Naive thymus-derived CD4-positive, alpha-beta T cell (primary cell): Measurements from ENCODE around the gene GSC2. TPM values are rescaled to one million over a fixed set of nuclear protein-coding genes. Genes with fewer than 3 reads are reported as not detected.
"Not testable (repeated sequence)": the region's sequence is repeated elsewhere in the genome, so short reads cannot be mapped to it uniquely, and the experiment has no call there.

Source experiments
- ATAC-seq: fragments of 150-1000 bp; cut with Tn5 transposase; 2 replicates; pipeline ENCODE4 v1.10.0; 2021; ENCODE audit warnings: mild to moderate bottlenecking, moderate library complexity
- CTCF ChIA-PET: fragments of 350-600 bp; sonication (Branson Sonifier 250); formaldehyde crosslinking; loops from one replicate; lab custom pipeline; 2021; ENCODE audit warnings: antibody characterized with exemption; lab: Charles Lee
- POLR2A ChIA-PET: fragments of 350-600 bp; sonication (Branson Sonifier 250); formaldehyde crosslinking; loops from one replicate; lab custom pipeline; 2021; ENCODE audit warnings: antibody characterized with exemption, inconsistent platforms; lab: Charles Lee
- DNase-seq, 9 donors: peaks; one replicate each; pipeline versions ENCODE4 v3.0.0 to v3.0.0-alpha.2; 2020 to 2022; ENCODE audit warnings: mixed read lengths in 1 of 9
- H3K27ac ChIP-seq: one replicate; pipeline ENCODE4 v1.7.0; 2013; ENCODE audit warnings: mild to moderate bottlenecking, low read depth, low read length, moderate library complexity
- H3K27me3 ChIP-seq, 2 donors: one replicate each; pipeline ENCODE4 v1.7.0; 2013; ENCODE audit warnings: low read length in 2 of 2, mild to moderate bottlenecking in 2 of 2, moderate library complexity in 2 of 2; ENCODE audit not compliant: control insufficient read depth in 2 of 2, insufficient read depth in 2 of 2
- H3K36me3 ChIP-seq, 3 experiments: 1 replicate in 2 of 3; 2 replicates in 1 of 3; pipeline ENCODE4 v1.7.0; 2013; ENCODE audit warnings: low read length in 3 of 3, mild to moderate bottlenecking in 3 of 3, moderate library complexity in 1 of 3; ENCODE audit not compliant: insufficient read depth in 3 of 3, control insufficient read depth in 2 of 3
- H3K4me1 ChIP-seq, 2 donors: one replicate each; pipeline ENCODE4 v1.7.0; 2013; ENCODE audit warnings: low read length in 2 of 2, mild to moderate bottlenecking in 2 of 2, moderate library complexity in 1 of 2; ENCODE audit not compliant: control insufficient read depth in 2 of 2, insufficient read depth in 2 of 2
- H3K4me3 ChIP-seq: 2 replicates; pipeline ENCODE4 v1.7.0; 2013; ENCODE audit warnings: mild to moderate bottlenecking, low read length
- H3K9me3 ChIP-seq, 3 experiments: 1 replicate in 2 of 3; 2 replicates in 1 of 3; pipeline ENCODE4 v1.7.0; 2013; ENCODE audit warnings: low read length in 3 of 3; ENCODE audit not compliant: control insufficient read depth in 2 of 3
- H3K27ac Mint-ChIP-seq, 9 donors: one replicate each; pipeline ENCODE4 v1.8.0; 2020 to 2022; ENCODE audit warnings: mixed read lengths in 9 of 9, mild to moderate bottlenecking in 8 of 9, moderate library complexity in 5 of 9, inconsistent platforms in 2 of 9
- H3K27me3 Mint-ChIP-seq, 5 donors: one replicate each; pipeline ENCODE4 v1.8.0; 2021 to 2022; ENCODE audit warnings: mixed read lengths in 5 of 5, mild to moderate bottlenecking in 1 of 5
- H3K36me3 Mint-ChIP-seq, 5 donors: one replicate each; pipeline ENCODE4 v1.8.0; 2020 to 2022; ENCODE audit warnings: mixed read lengths in 5 of 5, mild to moderate bottlenecking in 3 of 5, inconsistent platforms in 1 of 5
- H3K4me1 Mint-ChIP-seq, 7 donors: one replicate each; pipeline ENCODE4 v1.8.0; 2020 to 2022; ENCODE audit warnings: mixed read lengths in 7 of 7, mild to moderate bottlenecking in 3 of 7, inconsistent platforms in 1 of 7
- H3K4me3 Mint-ChIP-seq, 10 donors: one replicate each; pipeline ENCODE4 v1.8.0; 2020 to 2022; ENCODE audit warnings: mild to moderate bottlenecking in 10 of 10, mixed read lengths in 10 of 10, moderate library complexity in 6 of 10, inconsistent platforms in 2 of 10
- H3K9me3 Mint-ChIP-seq, 11 donors: one replicate each; pipeline ENCODE4 v1.8.0; 2020 to 2022; ENCODE audit warnings: mixed read lengths in 11 of 11, mild to moderate bottlenecking in 4 of 11, inconsistent platforms in 1 of 11, moderate library complexity in 1 of 11
- intact Hi-C, 2 donors: fragments of 100-400 bp; cut with micrococcal nuclease; formaldehyde crosslinking; loops; one replicate each; pipeline ENCODE4 v1.15.1; 2023
- polyA plus RNA-seq, 2 donors: library from polyadenylated mRNA; unstranded; fragments of 300-500 nt; fragmentation: Illumina TruSeq; gene quantifications; one replicate each; pipeline ENCODE4 v1.2.3, GENCODE V29; 2021
- total RNA-seq, 6 experiments: library from RNA in 5 of 6; stranded (reverse) in 5 of 6; gene quantifications; 1 replicate in 5 of 6; 2 replicates in 1 of 6; pipeline ENCODE4 v1.2.3 and lab custom pipeline; 2021 to 2026

GSC2 gene
- total and polyA plus RNA-seq, 7 experiments from 2014 or later = not detected

DNA sequence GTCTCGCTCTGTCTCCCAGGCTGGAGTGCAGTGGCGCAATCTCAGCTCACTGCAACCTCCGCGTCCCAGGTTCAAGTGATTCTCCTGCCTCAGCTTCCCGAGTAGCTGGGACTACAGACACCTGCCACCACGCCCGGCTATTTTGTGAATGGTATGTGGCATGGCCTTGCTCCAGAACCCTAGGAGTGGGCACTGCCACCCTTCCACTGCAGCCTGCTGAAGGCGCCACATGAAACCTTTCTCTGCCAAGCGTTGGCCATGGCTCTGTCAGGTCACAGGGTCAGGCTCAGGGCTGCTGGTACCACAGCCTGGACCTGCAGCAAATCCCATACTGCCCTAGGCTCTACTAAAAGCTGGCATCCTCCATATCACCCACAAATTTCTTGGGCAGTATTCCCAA is 6.0 kb upstream of the GSC2 start:
- H3K4me3 ChIP-seq, H3K4me1 ChIP-seq, ATAC-seq, H3K27ac Mint-ChIP-seq, POLR2A ChIA-PET, H3K36me3 ChIP-seq, intact Hi-C loops, H3K27me3 ChIP-seq, DNase-seq, H3K9me3 ChIP-seq, H3K4me3 Mint-ChIP-seq, H3K27ac ChIP-seq, CTCF ChIA-PET: not testable (repeated sequence)
- Mint-ChIP-seq H3K27me3 (peaks cover 27 to 43% (median 35%) of the 10 kb centered on the region in 5 donors), H3K9me3 (peaks cover 0 to 10% (median 5%) of the 10 kb centered on the region in 11 donors), H3K4me1 (peaks cover under 1 to 10% (median 8%) of the 10 kb centered on the region in 7 donors), H3K36me3 (peaks cover 0 to 12% (median 5%) of the 10 kb centered on the region in 5 donors)

DNA sequence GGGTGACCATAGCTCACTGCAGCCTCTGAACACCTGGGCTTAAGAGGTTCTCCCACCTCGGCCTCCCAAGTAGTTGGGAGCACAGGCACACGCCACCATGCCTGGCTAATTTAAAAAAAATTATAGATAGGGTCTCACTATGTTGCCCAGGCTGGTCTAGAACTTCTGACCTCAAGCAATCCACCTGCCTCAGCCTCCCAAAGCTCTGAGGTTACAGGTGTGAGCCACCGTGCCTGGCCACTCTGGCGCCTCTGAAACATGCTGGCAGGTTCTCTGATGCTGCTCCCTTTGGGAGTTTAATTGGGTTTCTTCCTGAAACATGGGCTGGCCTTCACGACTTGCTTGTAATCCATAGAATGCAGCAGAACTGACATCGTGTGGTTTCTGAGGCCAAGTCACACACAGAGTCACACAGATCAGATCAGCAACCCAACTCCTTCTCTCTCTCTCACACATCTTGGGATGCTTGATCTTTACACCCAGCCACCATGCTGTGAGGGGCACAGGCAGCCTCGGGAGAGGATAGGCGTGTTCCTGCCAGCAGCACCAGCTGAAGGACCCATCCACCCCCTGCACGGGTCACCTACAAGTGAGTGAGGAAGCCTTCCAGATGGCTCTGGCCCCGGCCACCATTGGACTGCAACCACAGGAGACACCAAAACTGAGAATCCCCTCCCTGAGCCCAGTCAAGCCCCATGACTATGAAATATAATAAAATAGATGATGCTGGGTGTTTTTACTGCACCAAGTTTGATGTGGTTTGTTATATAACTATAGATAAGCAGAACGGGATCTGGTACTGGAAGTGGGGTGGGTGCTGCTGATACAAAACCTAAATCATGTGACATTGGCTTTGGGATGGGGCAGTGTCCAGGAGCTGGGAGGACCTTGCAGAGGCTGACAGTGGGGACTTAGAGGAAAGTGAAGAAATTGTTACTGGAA is 3.1 kb upstream of the GSC2 start:
- peaks cover 0 to 8% of the 10 kb centered on the region in 2 donors for H3K27me3 ChIP-seq
- POLR2A ChIA-PET = no interaction called here

DNA sequence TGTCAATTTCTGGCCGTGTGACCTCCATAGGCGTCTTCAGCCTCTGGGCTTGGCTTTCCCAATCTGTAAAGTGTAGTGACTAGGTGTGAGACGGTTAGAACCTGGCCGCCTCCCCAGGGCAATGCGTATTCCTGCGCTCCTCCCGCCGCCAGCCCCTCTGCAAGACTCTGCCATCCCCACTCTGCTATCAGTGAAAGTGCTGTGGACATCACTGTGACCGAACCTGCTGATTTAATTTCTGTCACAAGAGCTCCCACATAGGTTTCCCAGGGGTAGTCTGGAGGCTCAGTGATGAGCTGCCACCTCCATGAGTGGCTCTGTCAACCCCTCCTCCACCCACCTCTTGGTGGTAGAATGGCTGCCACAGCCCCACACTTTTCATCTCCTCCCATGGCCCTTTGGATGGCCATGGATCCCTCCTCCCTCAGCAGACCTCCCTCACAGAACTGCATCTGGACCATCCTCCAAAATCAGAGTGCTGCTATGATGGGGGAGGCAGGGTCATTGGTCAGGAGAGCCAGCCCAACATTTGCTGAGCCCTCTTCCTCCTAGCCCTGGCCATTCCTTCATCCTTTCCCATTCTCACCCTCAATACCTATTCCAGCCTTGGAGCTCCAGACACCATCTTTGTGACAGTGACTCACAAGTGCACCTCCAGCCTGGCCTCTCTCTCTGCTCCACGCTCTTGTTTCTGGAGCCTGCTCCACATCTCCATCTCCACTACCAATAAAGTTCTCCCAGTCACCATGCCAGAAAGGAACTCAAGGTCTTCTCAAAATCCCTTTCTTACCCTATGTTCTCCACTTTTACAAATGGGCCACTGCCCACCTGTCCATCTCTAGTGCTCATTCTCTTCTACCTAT is 1.5 kb upstream of the GSC2 start:
- Histone ChIP-seq H3K4me3 (no peak overlapping the region), H3K9me3 (no peaks in the 10 kb centered on the region), H3K4me1 (no peaks in the 10 kb centered on the region), H3K27ac (no peak overlapping the region), H3K36me3 (no peaks in the 10 kb centered on the region), H3K27me3 (peaks cover 0 to 8% of the 10 kb centered on the region in 2 donors)
- DNase-seq (no peak), ATAC-seq (no peak)
- ChIA-PET POLR2A (no interaction called here), CTCF (no interaction called here)
- Mint-ChIP-seq H3K27ac (peak overlapping the region in 1 of 9 donors; percentile 65), H3K4me3 (peak overlapping the region; percentile 27 to 91 (median 70)), H3K9me3 (peaks cover 0 to 10% (median 5%) of the 10 kb centered on the region in 11 donors), H3K36me3 (peaks cover 0 to 12% (median 5%) of the 10 kb centered on the region in 5 donors), H3K4me1 (peaks cover 3 to 17% (median 12%) of the 10 kb centered on the region in 7 donors), H3K27me3 (peaks cover 39 to 70% (median 47%) of the 10 kb centered on the region in 5 donors)
- intact Hi-C loops = no loop called here

More for the DNA sequence above, 3.1 kb upstream of the GSC2 start:
- CTCF ChIA-PET = no interaction called here
- H3K4me1 Mint-ChIP-seq = peaks cover 3 to 17% (median 12%) of the 10 kb centered on the region in 7 donors
- Histone ChIP-seq H3K27ac (no peak overlapping the region), H3K4me3 (no peak overlapping the region), H3K36me3 (no peaks in the 10 kb centered on the region), H3K4me1 (no peaks in the 10 kb centered on the region), H3K9me3 (no peaks in the 10 kb centered on the region)
- no peak overlapping the region for H3K4me3 Mint-ChIP-seq
- peaks cover 0 to 12% (median 5%) of the 10 kb centered on the region in 5 donors for H3K36me3 Mint-ChIP-seq
- DNase-seq = no peak
- no peak overlapping the region for H3K27ac Mint-ChIP-seq
- ATAC-seq = no peak
- peaks cover 32 to 53% (median 36%) of the 10 kb centered on the region in 5 donors for H3K27me3 Mint-ChIP-seq
- intact Hi-C loops = no loop called here
- peaks cover 0 to 10% (median 5%) of the 10 kb centered on the region in 11 donors for H3K9me3 Mint-ChIP-seq

DNA sequence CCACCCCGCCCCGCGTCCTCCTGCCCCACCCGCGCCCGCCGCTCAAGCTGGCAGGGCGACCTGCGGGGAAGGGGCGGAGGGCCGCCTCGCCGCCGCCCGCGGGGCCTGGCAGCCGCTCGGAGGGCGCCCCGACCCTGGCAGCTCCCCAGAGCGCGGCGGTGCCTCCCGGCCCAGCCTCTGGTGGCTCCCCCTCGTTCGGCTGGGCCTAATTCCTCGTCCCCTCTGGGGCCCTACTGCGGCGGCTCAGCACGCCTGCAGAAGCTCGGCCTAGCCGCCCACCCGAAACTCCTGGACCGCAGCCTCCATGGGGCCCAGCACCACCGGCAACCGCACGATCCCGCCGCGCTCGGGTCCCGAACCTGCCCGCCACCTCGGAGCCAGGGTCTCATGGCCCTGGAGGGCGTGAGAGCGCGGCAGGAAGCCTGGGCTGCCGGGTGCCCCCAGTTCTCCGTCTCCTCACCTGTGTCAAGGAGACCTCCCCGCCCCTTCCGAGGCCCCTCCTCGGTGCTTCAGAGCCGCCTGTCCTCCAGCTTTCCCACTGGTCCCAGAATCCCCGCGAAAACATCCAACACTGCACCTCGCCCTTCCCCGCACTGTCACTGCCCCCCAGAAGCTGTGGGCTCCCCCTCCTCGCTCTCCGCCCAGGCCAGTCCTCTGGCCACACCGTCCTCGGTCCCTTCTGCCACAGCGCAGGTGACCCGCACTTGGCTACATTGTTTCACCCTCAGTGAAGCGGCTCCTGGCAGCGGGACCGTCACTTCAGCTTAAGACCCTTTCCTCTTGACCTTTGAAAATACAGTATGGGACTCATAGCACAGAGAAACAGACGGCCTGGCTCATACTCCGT is 613 bp upstream of the GSC2 start:
- peak overlapping the region; percentile 27 to 91 (median 74) for H3K4me3 Mint-ChIP-seq
- Histone ChIP-seq H3K9me3 (no peaks in the 10 kb centered on the region), H3K27ac (no peak overlapping the region), H3K4me3 (no peak overlapping the region), H3K4me1 (no peaks in the 10 kb centered on the region), H3K36me3 (no peaks in the 10 kb centered on the region), H3K27me3 (peaks cover 0 to 8% of the 10 kb centered on the region in 2 donors)
- CTCF ChIA-PET = no interaction called here
- peaks cover 0 to 12% (median 5%) of the 10 kb centered on the region in 5 donors for H3K36me3 Mint-ChIP-seq
- H3K4me1 Mint-ChIP-seq = peaks cover 3 to 17% (median 12%) of the 10 kb centered on the region in 7 donors
- H3K9me3 Mint-ChIP-seq = peaks cover 0 to 10% (median 5%) of the 10 kb centered on the region in 11 donors
- ATAC-seq = no peak
- H3K27ac Mint-ChIP-seq = peak overlapping the region in 2 of 9 donors; percentile 19 to 65
- H3K27me3 Mint-ChIP-seq = peaks cover 39 to 76% (median 47%) of the 10 kb centered on the region in 5 donors
- intact Hi-C loops = no loop called here
- no peak for DNase-seq
- POLR2A ChIA-PET = no interaction called here

DNA sequence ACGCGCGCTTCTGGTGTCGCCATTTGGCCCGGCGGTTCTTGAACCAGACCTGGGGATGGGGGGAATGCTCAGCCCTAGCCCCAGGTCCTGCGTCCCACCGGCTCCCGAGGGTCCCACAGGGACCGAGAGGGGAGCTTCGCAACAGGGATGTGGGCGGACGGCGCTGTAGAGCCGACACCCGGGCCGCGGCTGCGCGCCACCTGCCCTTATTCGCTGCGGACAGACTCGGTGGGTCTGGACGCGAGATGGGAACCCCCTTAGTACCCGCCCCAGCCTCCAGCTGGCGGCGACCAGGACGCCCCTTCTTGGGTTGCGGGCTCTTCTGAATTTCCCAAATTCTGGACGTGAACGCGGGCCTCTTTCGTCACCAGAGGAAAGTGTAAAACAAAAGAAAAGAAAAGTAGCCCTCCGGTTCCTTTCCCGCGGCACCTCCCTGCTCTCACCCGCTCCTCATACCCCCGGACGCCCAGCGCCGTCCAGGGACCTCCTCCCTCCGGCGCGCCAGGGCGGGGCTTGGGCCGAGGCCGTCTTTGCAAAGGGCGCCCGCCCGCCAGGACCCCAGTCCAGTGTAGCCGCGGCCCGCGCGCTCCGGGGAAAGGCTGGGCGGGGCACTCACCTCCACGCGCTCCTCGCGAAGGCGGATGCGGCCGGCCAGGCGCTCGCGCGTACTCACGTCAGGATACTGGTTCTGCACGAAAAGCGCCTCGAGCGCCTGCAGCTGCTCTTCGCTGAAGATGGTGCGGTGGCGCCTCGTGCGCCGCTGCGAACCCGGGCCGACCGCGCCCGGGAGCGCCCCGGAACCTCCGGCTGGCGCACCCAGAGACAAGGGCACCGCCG is 827 bp downstream of the GSC2 start:
- peaks cover 0 to 2% (median 0%) of the 10 kb centered on the region in 3 experiments for H3K36me3 ChIP-seq

More for the DNA sequence above, 827 bp downstream of the GSC2 start:
- H3K27me3 Mint-ChIP-seq = peaks cover 35 to 70% (median 39%) of the 10 kb centered on the region in 5 donors
- ChIA-PET POLR2A (interaction anchor here (0.6 kb wide), 1 partner anchor 22 kb away, joined by 3 read pairs; no protein-coding TSS in a partner anchor), CTCF (no interaction called here)
- Histone ChIP-seq H3K27me3 (peaks cover 0 to 8% of the 10 kb centered on the region in 2 donors), H3K4me3 (no peak overlapping the region), H3K4me1 (no peaks in the 10 kb centered on the region), H3K27ac (no peak overlapping the region), H3K9me3 (no peaks in the 10 kb centered on the region)
- peaks cover 0 to 10% (median 5%) of the 10 kb centered on the region in 11 donors for H3K9me3 Mint-ChIP-seq
- peaks cover 0 to 12% (median 5%) of the 10 kb centered on the region in 5 donors for H3K36me3 Mint-ChIP-seq
- DNase-seq = peak in 8 of 9 donors; percentile 20 to 58 (median 42)
- intact Hi-C loops = loop anchor here in 1 of 2 donors (10.0 kb wide), 2 partner anchors 446 to 966 kb away; partner anchors contain the start of genes RANBP1 and TRMT2A
- peaks cover 6 to 24% (median 17%) of the 10 kb centered on the region in 7 donors for H3K4me1 Mint-ChIP-seq
- peak; percentile 24 for ATAC-seq
- H3K27ac Mint-ChIP-seq = no peak overlapping the region
- peak overlapping the region in 7 of 10 donors; percentile 43 to 72 (median 66) for H3K4me3 Mint-ChIP-seq
